GM18858 (cell line): Measurements from ENCODE around the gene AARS2.
"Not testable (repeated sequence)": the region's sequence is repeated elsewhere in the genome, so short reads cannot be mapped to it uniquely, and the experiment has no call there.

ENCODE experiments used
- ATAC-seq: cut with Tn5 transposase; IDR thresholded peaks from one replicate; pipeline ENCODE4 v1.9.1; 2021; ENCODE audit not compliant: unreplicated experiment

AARS2 gene

GRCh38 chr6:44332585-44332984 lies 19.4 kb upstream of the AARS2 start:
- no peak for ATAC-seq

- ATAC-seq, result no peak
Measured at GRCh38 chr6:44329858-44330257, 16.7 kb upstream of the AARS2 start.

- not testable (repeated sequence) for ATAC-seq
Measured at GRCh38 chr6:44328203-44328602, 15.1 kb upstream of the AARS2 start.

- no peak for ATAC-seq
Measured at GRCh38 chr6:44327760-44328159, 14.6 kb upstream of the AARS2 start.

- no peak for ATAC-seq
Measured at GRCh38 chr6:44327096-44327495, 13.9 kb upstream of the AARS2 start.

- no peak for ATAC-seq
Measured at GRCh38 chr6:44321210-44321609, 8.1 kb upstream of the AARS2 start.

- not testable (repeated sequence) for ATAC-seq
Measured at GRCh38 chr6:44317136-44317631, 4.0 kb upstream of the AARS2 start.

- no peak for ATAC-seq
Measured at GRCh38 chr6:44316481-44316880, 3.3 kb upstream of the AARS2 start.

GRCh38 chr6:44315951-44316350 lies 2.8 kb upstream of the AARS2 start:
- no peak for ATAC-seq

GRCh38 chr6:44315516-44315915 lies 2.4 kb upstream of the AARS2 start:
- no peak for ATAC-seq

GRCh38 chr6:44314657-44315056 lies 1.5 kb upstream of the AARS2 start:
- not testable (repeated sequence) for ATAC-seq

- ATAC-seq, result no peak
Measured at GRCh38 chr6:44311767-44312166, 1.4 kb downstream of the AARS2 start.

GRCh38 chr6:44311304-44311703 lies 1.8 kb downstream of the AARS2 start:
- ATAC-seq, result no peak

GRCh38 chr6:44310241-44310640 lies 2.9 kb downstream of the AARS2 start:
- no peak for ATAC-seq

GRCh38 chr6:44309631-44310030 lies 3.5 kb downstream of the AARS2 start:
- ATAC-seq, result no peak

- ATAC-seq, result no peak
Measured at GRCh38 chr6:44309092-44309491, 4.1 kb downstream of the AARS2 start.

GRCh38 chr6:44307217-44307616 lies 5.9 kb downstream of the AARS2 start:
- no peak for ATAC-seq

- ATAC-seq, result no peak
Measured at GRCh38 chr6:44306710-44307109, 6.4 kb downstream of the AARS2 start.

- no peak for ATAC-seq
Measured at GRCh38 chr6:44305200-44305725, 7.9 kb downstream of the AARS2 start.

GRCh38 chr6:44304282-44305199 lies 8.6 kb downstream of the AARS2 start:
- no peak for ATAC-seq

- no peak for ATAC-seq
Measured at GRCh38 chr6:44303842-44304241, 9.3 kb downstream of the AARS2 start.

GRCh38 chr6:44302856-44303255 lies 10.3 kb downstream of the AARS2 start:
- ATAC-seq, result no peak
